SK-N-SH treated with all-trans-retinoic acid at 6 μM for 48 hours (cell line): ENCODE measurements around the gene RABGAP1L.
"Not testable (repeated sequence)": the region's sequence is repeated elsewhere in the genome, so short reads cannot be mapped to it uniquely, and the experiment has no call there.

Experiments
- ATAC-seq: fragments of 200-7000 bp; cut with Tn5 transposase; 3 replicates; pipeline ENCODE4 v1.9.1; 2020; ENCODE audit warnings: mild to moderate bottlenecking, moderate library complexity
- ARNTL ChIP-seq: fragments of 450-650 bp; formaldehyde crosslinking; IDR thresholded peaks from 2 replicates; pipeline ENCODE4 v1.5.0; 2020; ENCODE audit warnings: low read depth, mild to moderate bottlenecking, moderate library complexity, borderline replicate concordance
- BACH2 ChIP-seq: fragments of 250-450 bp; sonication (Bioruptor Pico); IDR thresholded peaks from 2 replicates; pipeline ENCODE4 v1.9.0; 2021; ENCODE audit warnings: mild to moderate bottlenecking, borderline replicate concordance
- CREB5 ChIP-seq: fragments of 250-450 bp; sonication (Bioruptor Pico); IDR thresholded peaks from 2 replicates; pipeline ENCODE4 v1.5.1; 2020; ENCODE audit warnings: low read depth, mild to moderate bottlenecking, moderate library complexity
- CSDC2 ChIP-seq: fragments of 250-450 bp; sonication (Bioruptor Pico); IDR thresholded peaks from 2 replicates; pipeline ENCODE4 v1.5.0; 2020; ENCODE audit warnings: mild to moderate bottlenecking, moderate library complexity
- GLIS3 ChIP-seq: fragments of 250-450 bp; sonication (Bioruptor Pico); IDR thresholded peaks from 2 replicates; pipeline ENCODE4 v1.5.0; 2020; ENCODE audit warnings: mild to moderate bottlenecking, moderate library complexity
- ISL1 ChIP-seq: fragments of 250-450 bp; sonication (Bioruptor Pico); IDR thresholded peaks from 2 replicates; pipeline ENCODE4 v2.1.2; 2022; ENCODE audit warnings: mild to moderate bottlenecking, moderate library complexity
- OSR1 ChIP-seq: fragments of 250-450 bp; sonication (Bioruptor Pico); IDR thresholded peaks from 2 replicates; pipeline ENCODE4 v1.8.0; 2022; ENCODE audit warnings: moderate library complexity, mild to moderate bottlenecking, inconsistent platforms
- PPARA ChIP-seq: fragments of 250-450 bp; sonication (Bioruptor Pico); IDR thresholded peaks from 2 replicates; pipeline ENCODE4 v1.5.0; 2020; ENCODE audit warnings: mild to moderate bottlenecking, borderline replicate concordance
- RARB ChIP-seq: fragments of 250-450 bp; sonication (Bioruptor Pico); IDR thresholded peaks from 2 replicates; pipeline ENCODE4 v1.8.0; 2021; ENCODE audit warnings: mild to moderate bottlenecking, moderate library complexity
- SNAI2 ChIP-seq: fragments of 250-450 bp; sonication (Bioruptor Pico); IDR thresholded peaks from 2 replicates; pipeline ENCODE4 v1.5.0; 2020; ENCODE audit warnings: mild to moderate bottlenecking, moderate library complexity
- TCF4 ChIP-seq: fragments of 250-450 bp; sonication (Bioruptor Pico); IDR thresholded peaks from 2 replicates; pipeline ENCODE4 v1.8.0; 2021; ENCODE audit warnings: mild to moderate bottlenecking, moderate library complexity, borderline replicate concordance
- TOX ChIP-seq: fragments of 250-450 bp; sonication (Bioruptor Pico); IDR thresholded peaks from 2 replicates; pipeline ENCODE4 v1.8.0; 2021; ENCODE audit warnings: mild to moderate bottlenecking, moderate library complexity, borderline replicate concordance
- ZC3H10 ChIP-seq: fragments of 250-450 bp; sonication (Bioruptor Pico); IDR thresholded peaks from 2 replicates; pipeline ENCODE4 v1.5.1; 2021; ENCODE audit warnings: mild to moderate bottlenecking, moderate library complexity
- ZFP3 ChIP-seq: fragments of 250-450 bp; sonication (Bioruptor Pico); IDR thresholded peaks from 2 replicates; pipeline ENCODE4 v1.5.0; 2020; ENCODE audit warnings: mild to moderate bottlenecking, moderate library complexity
- ZFP30 ChIP-seq: fragments of 450-650 bp; formaldehyde crosslinking; IDR thresholded peaks from 2 replicates; pipeline ENCODE4 v1.5.0; 2022; ENCODE audit warnings: mild to moderate bottlenecking, moderate library complexity
- ZNF565 ChIP-seq: fragments of 450-650 bp; formaldehyde crosslinking; conservative IDR thresholded peaks from 2 replicates; pipeline ENCODE4 v1.5.0; 2020; ENCODE audit warnings: low read depth, mild to moderate bottlenecking, moderate library complexity
- ZNF70 ChIP-seq: fragments of 450-650 bp; formaldehyde crosslinking; IDR thresholded peaks from 2 replicates; pipeline ENCODE4 v1.5.0; 2020; ENCODE audit warnings: mild to moderate bottlenecking, moderate library complexity
- ZNF8 ChIP-seq: fragments of 450-650 bp; formaldehyde crosslinking; IDR thresholded peaks from 2 replicates; pipeline ENCODE4 v1.5.0; 2020; ENCODE audit warnings: mild to moderate bottlenecking, moderate library complexity
- TF ChIP-seq, protein P1 (sequence below): fragments of 250-450 bp; sonication (Bioruptor Pico); IDR thresholded peaks from 2 replicates; pipeline ENCODE4 v1.8.0; 2020; ENCODE audit warnings: mild to moderate bottlenecking, moderate library complexity, borderline replicate concordance
- TF ChIP-seq, protein P2 (sequence below): fragments of 250-450 bp; sonication (Bioruptor Pico); IDR thresholded peaks from 2 replicates; pipeline ENCODE4 v1.5.1; 2021; ENCODE audit warnings: mild to moderate bottlenecking, moderate library complexity
- TF ChIP-seq, protein P3 (sequence below): fragments of 250-450 bp; sonication (Bioruptor Pico); IDR thresholded peaks from 2 replicates; pipeline ENCODE4 v1.5.0; 2020; ENCODE audit warnings: mild to moderate bottlenecking, moderate library complexity

The RABGAP1L gene

GRCh38 chr1:174326278-174326677 is 167.0 kb downstream of the RABGAP1L start:
- ATAC-seq, result no peak
- TF ChIP-seq, protein P1, sequence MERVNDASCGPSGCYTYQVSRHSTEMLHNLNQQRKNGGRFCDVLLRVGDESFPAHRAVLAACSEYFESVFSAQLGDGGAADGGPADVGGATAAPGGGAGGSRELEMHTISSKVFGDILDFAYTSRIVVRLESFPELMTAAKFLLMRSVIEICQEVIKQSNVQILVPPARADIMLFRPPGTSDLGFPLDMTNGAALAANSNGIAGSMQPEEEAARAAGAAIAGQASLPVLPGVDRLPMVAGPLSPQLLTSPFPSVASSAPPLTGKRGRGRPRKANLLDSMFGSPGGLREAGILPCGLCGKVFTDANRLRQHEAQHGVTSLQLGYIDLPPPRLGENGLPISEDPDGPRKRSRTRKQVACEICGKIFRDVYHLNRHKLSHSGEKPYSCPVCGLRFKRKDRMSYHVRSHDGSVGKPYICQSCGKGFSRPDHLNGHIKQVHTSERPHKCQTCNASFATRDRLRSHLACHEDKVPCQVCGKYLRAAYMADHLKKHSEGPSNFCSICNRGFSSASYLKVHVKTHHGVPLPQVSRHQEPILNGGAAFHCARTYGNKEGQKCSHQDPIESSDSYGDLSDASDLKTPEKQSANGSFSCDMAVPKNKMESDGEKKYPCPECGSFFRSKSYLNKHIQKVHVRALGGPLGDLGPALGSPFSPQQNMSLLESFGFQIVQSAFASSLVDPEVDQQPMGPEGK, result no peak
- TF ChIP-seq ZNF70 (CRISPR knock-in tag), result no peak

GRCh38 chr1:174333437-174333836 is 174.1 kb downstream of the RABGAP1L start:
- TF ChIP-seq BACH2 (no peak), CSDC2 (CRISPR knock-in tag) (no peak), ZFP30 (CRISPR knock-in tag) (no peak), SNAI2 (no peak), ARNTL (CRISPR knock-in tag) (no peak), OSR1 (no peak), ZFP3 (CRISPR knock-in tag) (no peak), ZNF565 (CRISPR knock-in tag) (no peak)
- TF ChIP-seq, all 23 proteins: peak for 0
- ATAC-seq, result no peak

GRCh38 chr1:174337000-174337681 is 177.8 kb downstream of the RABGAP1L start:
- ATAC-seq, result no peak
- TF ChIP-seq, protein P2, sequence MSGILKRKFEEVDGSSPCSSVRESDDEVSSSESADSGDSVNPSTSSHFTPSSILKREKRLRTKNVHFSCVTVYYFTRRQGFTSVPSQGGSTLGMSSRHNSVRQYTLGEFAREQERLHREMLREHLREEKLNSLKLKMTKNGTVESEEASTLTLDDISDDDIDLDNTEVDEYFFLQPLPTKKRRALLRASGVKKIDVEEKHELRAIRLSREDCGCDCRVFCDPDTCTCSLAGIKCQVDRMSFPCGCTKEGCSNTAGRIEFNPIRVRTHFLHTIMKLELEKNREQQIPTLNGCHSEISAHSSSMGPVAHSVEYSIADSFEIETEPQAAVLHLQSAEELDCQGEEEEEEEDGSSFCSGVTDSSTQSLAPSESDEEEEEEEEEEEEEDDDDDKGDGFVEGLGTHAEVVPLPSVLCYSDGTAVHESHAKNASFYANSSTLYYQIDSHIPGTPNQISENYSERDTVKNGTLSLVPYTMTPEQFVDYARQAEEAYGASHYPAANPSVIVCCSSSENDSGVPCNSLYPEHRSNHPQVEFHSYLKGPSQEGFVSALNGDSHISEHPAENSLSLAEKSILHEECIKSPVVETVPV (CRISPR knock-in tag), result no peak
- TF ChIP-seq, protein P3, sequence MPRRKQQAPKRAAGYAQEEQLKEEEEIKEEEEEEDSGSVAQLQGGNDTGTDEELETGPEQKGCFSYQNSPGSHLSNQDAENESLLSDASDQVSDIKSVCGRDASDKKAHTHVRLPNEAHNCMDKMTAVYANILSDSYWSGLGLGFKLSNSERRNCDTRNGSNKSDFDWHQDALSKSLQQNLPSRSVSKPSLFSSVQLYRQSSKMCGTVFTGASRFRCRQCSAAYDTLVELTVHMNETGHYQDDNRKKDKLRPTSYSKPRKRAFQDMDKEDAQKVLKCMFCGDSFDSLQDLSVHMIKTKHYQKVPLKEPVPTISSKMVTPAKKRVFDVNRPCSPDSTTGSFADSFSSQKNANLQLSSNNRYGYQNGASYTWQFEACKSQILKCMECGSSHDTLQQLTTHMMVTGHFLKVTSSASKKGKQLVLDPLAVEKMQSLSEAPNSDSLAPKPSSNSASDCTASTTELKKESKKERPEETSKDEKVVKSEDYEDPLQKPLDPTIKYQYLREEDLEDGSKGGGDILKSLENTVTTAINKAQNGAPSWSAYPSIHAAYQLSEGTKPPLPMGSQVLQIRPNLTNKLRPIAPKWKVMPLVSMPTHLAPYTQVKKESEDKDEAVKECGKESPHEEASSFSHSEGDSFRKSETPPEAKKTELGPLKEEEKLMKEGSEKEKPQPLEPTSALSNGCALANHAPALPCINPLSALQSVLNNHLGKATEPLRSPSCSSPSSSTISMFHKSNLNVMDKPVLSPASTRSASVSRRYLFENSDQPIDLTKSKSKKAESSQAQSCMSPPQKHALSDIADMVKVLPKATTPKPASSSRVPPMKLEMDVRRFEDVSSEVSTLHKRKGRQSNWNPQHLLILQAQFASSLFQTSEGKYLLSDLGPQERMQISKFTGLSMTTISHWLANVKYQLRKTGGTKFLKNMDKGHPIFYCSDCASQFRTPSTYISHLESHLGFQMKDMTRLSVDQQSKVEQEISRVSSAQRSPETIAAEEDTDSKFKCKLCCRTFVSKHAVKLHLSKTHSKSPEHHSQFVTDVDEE (CRISPR knock-in tag), result no peak
- TF ChIP-seq, protein P1, result no peak
- TF ChIP-seq PPARA (no peak), ZFP3 (CRISPR knock-in tag) (no peak)

DNA sequence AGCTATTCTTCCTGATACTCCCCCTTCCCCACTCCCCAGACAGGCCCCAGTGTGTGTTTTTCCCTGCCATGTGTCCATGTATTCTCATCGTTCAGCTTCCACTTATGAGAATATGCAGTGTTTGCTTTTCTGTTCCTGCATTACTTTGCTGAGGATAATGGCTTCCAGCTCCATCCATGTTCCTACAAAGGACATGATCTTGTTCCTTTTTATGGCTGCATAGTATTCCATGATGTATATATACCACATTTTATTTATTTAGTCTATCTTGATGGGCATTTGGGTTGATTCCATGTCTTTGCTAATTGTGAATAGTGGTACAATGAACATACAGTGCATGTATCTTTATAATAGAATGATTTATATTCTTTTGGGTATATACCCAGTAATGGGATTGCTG is 181.1 kb downstream of the RABGAP1L start:
- not testable (repeated sequence) for ATAC-seq

GRCh38 chr1:174344162-174344561 is 184.8 kb downstream of the RABGAP1L start:
- no peak for ATAC-seq
- TF ChIP-seq ZFP30 (CRISPR knock-in tag) (no peak), OSR1 (no peak), TCF4 (CRISPR knock-in tag) (no peak), ZFP3 (CRISPR knock-in tag) (no peak), BACH2 (no peak), ISL1 (CRISPR knock-in tag) (no peak), TOX (CRISPR knock-in tag) (no peak), ZNF565 (CRISPR knock-in tag) (no peak), CREB5 (no peak), RARB (CRISPR knock-in tag) (no peak), ZNF70 (CRISPR knock-in tag) (no peak), ZNF8 (CRISPR knock-in tag) (no peak), GLIS3 (no peak), ARNTL (CRISPR knock-in tag) (no peak), ZC3H10 (CRISPR knock-in tag) (no peak), CSDC2 (CRISPR knock-in tag) (no peak)
- TF ChIP-seq, protein P3 (CRISPR knock-in tag), result no peak
